MM.1S (cell line): ENCODE data around the gene RANBP1.

ENCODE experiments used
- DNase-seq: peaks from one replicate; pipeline ENCODE4 v3.0.0-alpha.2; 2015
- H2AFZ ChIP-seq: fragments of 300-600 bp; sonication (generic); 2 replicates; pipeline ENCODE4 v1.6.0; 2016; ENCODE audit warnings: antibody characterized with exemption, low read length
- H3F3A ChIP-seq: fragments of 300-600 bp; sonication (generic); 2 replicates; pipeline ENCODE4 v1.6.1; 2016; ENCODE audit warnings: mild to moderate bottlenecking, antibody characterized with exemption, low read length, moderate library complexity, mixed read lengths; ENCODE audit not compliant: insufficient read depth
- H3K27ac ChIP-seq: fragments of 300-600 bp; sonication (generic); 2 replicates; pipeline ENCODE4 v1.5.1; 2016; ENCODE audit warnings: mild to moderate bottlenecking, low read length
- H3K27me3 ChIP-seq: fragments of 300-600 bp; sonication (generic); replicated peaks from 2 replicates; pipeline ENCODE4 v1.6.0; 2016; ENCODE audit warnings: low read length; ENCODE audit not compliant: insufficient read depth
- H3K36me3 ChIP-seq: fragments of 300-600 bp; sonication (generic); replicated peaks from 2 replicates; pipeline ENCODE4 v1.6.1; 2016; ENCODE audit warnings: mild to moderate bottlenecking, low read length, mixed read lengths; ENCODE audit not compliant: insufficient read depth
- H3K4me1 ChIP-seq: fragments of 300-600 bp; sonication (generic); 2 replicates; pipeline ENCODE4 v1.6.1; 2016; ENCODE audit warnings: low read length, mixed read lengths
- H3K4me2 ChIP-seq: fragments of 300-600 bp; sonication (generic); 2 replicates; pipeline ENCODE4 v1.6.0; 2016; ENCODE audit warnings: low read depth, low read length
- H3K4me3 ChIP-seq: fragments of 300-600 bp; sonication (generic); 2 replicates; pipeline ENCODE4 v1.5.1; 2016; ENCODE audit warnings: low read length, mixed read lengths
- H3K79me2 ChIP-seq: fragments of 300-600 bp; sonication (generic); 2 replicates; pipeline ENCODE4 v1.6.1; 2016; ENCODE audit warnings: mixed run types, low read length, mixed read lengths
- H3K9ac ChIP-seq: fragments of 300-600 bp; sonication (generic); 2 replicates; pipeline ENCODE4 v1.6.1; 2016; ENCODE audit warnings: low read length, mixed read lengths
- H3K9me2 ChIP-seq: fragments of 300-600 bp; sonication (generic); replicated peaks from 2 replicates; pipeline ENCODE4 v1.6.1; 2016; ENCODE audit warnings: mild to moderate bottlenecking, low read length, mixed read lengths; ENCODE audit not compliant: insufficient read depth
- H3K9me3 ChIP-seq: fragments of 300-600 bp; sonication (generic); replicated peaks from 2 replicates; pipeline ENCODE4 v1.6.1; 2016; ENCODE audit warnings: mild to moderate bottlenecking, low read length, mixed read lengths; ENCODE audit not compliant: insufficient read depth
- H4K20me1 ChIP-seq: fragments of 300-600 bp; sonication (generic); 2 replicates; pipeline ENCODE4 v1.6.1; 2016; ENCODE audit warnings: mild to moderate bottlenecking, low read length, moderate library complexity, mixed read lengths; ENCODE audit not compliant: insufficient read depth
- CTCF ChIP-seq: fragments of 300-600 bp; sonication (generic); IDR thresholded peaks from 2 replicates; pipeline ENCODE4 v1.5.1; 2016; ENCODE audit warnings: antibody characterized with exemption, low read length, mixed read lengths
- EZH2 ChIP-seq: fragments of 300-600 bp; sonication (generic); optimal IDR thresholded peaks from 2 replicates; pipeline ENCODE3; 2017; ENCODE audit warnings: low read depth, mild to moderate bottlenecking, antibody characterized with exemption, low read length, mixed read lengths
- EZH2phosphoT487 ChIP-seq: fragments of 300-600 bp; sonication (generic); IDR thresholded peaks from 2 replicates; pipeline ENCODE4 v1.6.1; 2018; ENCODE audit warnings: antibody characterized with exemption, low read length

The RANBP1 gene

GRCh38 chr22:20113551-20114310 lies 2.2 kb upstream of the RANBP1 start:
- no peak overlapping the region for H3K4me3 ChIP-seq
- TF ChIP-seq EZH2 (no peak), EZH2phosphoT487 (no peak), CTCF (no peak)
- no peaks in the 10 kb centered on the region for H4K20me1 ChIP-seq
- no peaks in the 10 kb centered on the region for H3K9me2 ChIP-seq
- no peak overlapping the region for H3K9ac ChIP-seq
- peaks cover 64% of the 10 kb centered on the region for H3K79me2 ChIP-seq
- H3K4me2 ChIP-seq: no peak overlapping the region
- H3K27me3 ChIP-seq: no peaks in the 10 kb centered on the region
- H3K27ac ChIP-seq: no peak overlapping the region
- H2AFZ ChIP-seq: no peak overlapping the region
- peaks cover 10% of the 10 kb centered on the region for H3K4me1 ChIP-seq
- peaks cover 23% of the 10 kb centered on the region for H3F3A ChIP-seq
- no peak for DNase-seq
- peaks cover 3% of the 10 kb centered on the region for H3K36me3 ChIP-seq
- H3K9me3 ChIP-seq: no peaks in the 10 kb centered on the region

DNA sequence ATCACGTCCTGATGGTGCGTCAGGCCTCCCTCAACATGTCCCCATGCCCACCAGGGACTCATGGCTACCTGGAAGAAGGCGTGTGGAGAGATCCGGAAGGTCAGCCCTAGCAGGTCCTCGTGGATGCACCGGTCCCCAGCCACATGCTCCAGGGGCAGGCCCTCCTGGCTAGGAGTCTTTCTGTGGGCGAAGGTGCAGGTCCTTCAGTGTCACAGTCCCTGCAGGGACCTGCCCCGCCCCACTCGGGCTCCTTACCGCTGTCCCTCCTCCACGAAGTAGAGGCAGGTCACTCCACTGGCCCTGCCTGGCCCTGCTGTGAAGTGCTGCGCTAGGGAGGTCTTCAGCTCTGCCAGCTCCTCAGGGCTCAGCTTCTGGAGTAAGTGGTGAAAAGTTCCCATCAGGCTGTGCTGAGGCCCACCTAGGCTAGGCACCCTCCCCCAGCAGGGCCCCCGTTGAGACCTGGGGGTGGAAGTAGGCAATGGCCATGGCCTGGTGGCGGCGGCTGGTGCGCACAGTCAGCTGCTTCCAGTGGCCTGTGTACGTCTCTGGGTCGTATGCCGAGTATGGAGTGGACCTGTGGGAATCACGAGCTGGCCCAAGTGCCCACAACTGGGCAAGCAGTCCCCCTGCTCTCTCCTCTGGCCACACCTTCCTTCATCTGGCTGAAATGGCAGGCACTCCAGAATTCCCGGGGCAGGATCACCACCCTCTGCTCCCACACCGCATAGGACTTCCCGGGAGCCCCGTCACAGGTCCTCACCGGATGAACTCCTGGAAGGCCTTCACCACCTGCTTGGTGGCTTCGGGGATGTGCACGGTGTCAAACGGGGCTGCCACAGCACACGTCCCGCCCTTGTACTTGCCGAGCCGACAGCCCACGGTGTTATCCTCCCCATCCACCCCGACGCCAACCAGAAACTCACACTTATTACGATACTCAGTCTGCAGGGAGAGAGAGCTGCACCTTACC lies 1.1 kb upstream of the RANBP1 start:
- H3K4me2 ChIP-seq: peak overlapping the region; percentile 99
- no peak overlapping the region for H3K27ac ChIP-seq
- no peaks in the 10 kb centered on the region for H3K9me3 ChIP-seq
- peaks cover 16% of the 10 kb centered on the region for H3K4me1 ChIP-seq
- H2AFZ ChIP-seq: no peak overlapping the region
- H3K27me3 ChIP-seq: no peaks in the 10 kb centered on the region
- no peak for TF ChIP-seq CTCF
- TF ChIP-seq EZH2phosphoT487: no peak
- no peak for TF ChIP-seq EZH2
- H3K9me2 ChIP-seq: no peaks in the 10 kb centered on the region
- H3F3A ChIP-seq: peaks cover 18% of the 10 kb centered on the region
- H3K79me2 ChIP-seq: peaks cover 75% of the 10 kb centered on the region
- DNase-seq: no peak
- peaks cover 5% of the 10 kb centered on the region for H3K36me3 ChIP-seq
- no peak overlapping the region for H3K9ac ChIP-seq
- H3K4me3 ChIP-seq: no peak overlapping the region
- H4K20me1 ChIP-seq: 0 out of 2 replicates have a peak, but pooled peaks cover under 1% of the 10 kb centered on the region

- peak overlapping the region; percentile 99 for H3K4me2 ChIP-seq
- peaks cover 16% of the 10 kb centered on the region for H3K4me1 ChIP-seq
- peaks cover 92% of the 10 kb centered on the region for H3K79me2 ChIP-seq
- peak overlapping the region; percentile 95 for H3K9ac ChIP-seq
- H3K36me3 ChIP-seq: peaks cover 13% of the 10 kb centered on the region
- DNase-seq: no peak
- H3K9me3 ChIP-seq: no peaks in the 10 kb centered on the region
- H3K9me2 ChIP-seq: no peaks in the 10 kb centered on the region
- peak overlapping the region; percentile 61; the same call in 1 of the 2 replicates for H2AFZ ChIP-seq
- peak overlapping the region; percentile 64 for H3K27ac ChIP-seq
- TF ChIP-seq CTCF (no peak), EZH2phosphoT487 (no peak), EZH2 (no peak)
- H4K20me1 ChIP-seq: peaks cover 11% of the 10 kb centered on the region
- H3K27me3 ChIP-seq: no peaks in the 10 kb centered on the region
- peaks cover 7% of the 10 kb centered on the region for H3F3A ChIP-seq
- H3K4me3 ChIP-seq: peak overlapping the region; percentile 96
These were observed 559 bp downstream of the RANBP1 start for GRCh38 chr22:20116376-20116950.
